Stimulated activated CD8-positive, alpha-beta memory T cell treated with anti-CD3 and anti-CD28 coated beads, Interleukin-2, amount 100 ng/mL, for 48 hours (primary cell): Measurements from ENCODE around the gene CBR4.

Experiments
- DNase-seq, 2 donors: peaks; one replicate each; pipeline ENCODE4 v3.0.0-alpha.2; 2020; ENCODE audit warnings: low read depth in 2 of 2

CBR4 gene

GRCh38 chr4:169033660-169034059 lies 23.6 kb upstream of the CBR4 start:
- DNase-seq: no peak

DNA sequence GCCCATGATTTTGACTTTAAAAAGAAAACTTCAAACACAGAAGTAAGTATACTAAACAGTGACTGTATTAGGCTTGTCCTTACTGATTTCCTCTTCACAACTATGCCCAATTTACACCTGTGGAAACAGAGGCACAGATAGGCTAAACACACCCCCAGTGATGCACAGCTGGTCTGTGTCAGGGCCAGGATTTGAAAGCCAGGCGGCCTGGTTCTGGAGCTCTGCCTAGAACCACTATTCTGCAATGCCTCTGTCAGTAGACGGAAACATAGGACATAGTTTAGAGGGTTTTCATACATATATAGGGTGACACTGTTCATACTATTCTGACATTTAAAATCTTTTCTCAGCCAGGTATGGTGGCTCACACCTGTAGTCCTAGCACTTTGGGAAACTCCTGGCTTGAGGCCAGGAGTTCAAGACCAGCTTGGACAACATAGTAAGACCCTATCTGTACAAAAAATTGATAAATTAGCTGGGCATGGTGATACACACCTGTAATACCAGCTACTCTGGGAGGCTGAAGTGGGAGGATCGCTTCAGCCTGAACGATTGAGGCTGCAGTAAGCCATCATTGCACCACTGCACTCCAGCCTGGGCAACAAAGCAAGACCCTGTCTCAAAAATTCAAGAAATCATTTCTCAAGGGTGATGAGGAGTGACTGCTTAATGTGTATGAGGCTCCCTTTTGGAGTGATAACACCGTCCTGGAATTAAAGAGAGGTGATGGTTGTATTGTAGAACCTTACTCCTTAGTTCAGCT lies 23.0 kb upstream of the CBR4 start:
- DNase-seq: no peak

DNA sequence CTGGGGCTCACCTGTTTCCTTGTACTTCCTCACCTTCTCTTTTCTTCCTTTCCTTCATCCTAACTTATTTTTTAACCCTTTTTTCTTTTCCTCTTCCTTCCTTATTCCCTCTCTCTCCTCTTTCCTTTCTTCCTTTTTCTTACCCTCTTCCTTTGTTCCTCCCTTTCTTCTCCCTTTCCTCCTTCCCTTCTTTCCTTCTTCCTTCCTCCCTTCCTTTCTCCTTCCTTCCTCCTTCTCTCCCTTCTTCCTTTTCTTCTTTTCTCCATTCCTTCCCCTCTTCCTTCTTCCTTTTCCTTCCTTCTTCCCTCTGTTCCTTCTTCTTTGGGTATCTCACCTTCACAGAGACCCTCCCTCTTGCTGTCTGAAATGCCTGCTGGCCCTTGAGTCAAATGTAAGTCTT lies 22.1 kb upstream of the CBR4 start:
- DNase-seq: no peak

GRCh38 chr4:169031392-169031791 lies 21.3 kb upstream of the CBR4 start:
- no peak for DNase-seq

DNA sequence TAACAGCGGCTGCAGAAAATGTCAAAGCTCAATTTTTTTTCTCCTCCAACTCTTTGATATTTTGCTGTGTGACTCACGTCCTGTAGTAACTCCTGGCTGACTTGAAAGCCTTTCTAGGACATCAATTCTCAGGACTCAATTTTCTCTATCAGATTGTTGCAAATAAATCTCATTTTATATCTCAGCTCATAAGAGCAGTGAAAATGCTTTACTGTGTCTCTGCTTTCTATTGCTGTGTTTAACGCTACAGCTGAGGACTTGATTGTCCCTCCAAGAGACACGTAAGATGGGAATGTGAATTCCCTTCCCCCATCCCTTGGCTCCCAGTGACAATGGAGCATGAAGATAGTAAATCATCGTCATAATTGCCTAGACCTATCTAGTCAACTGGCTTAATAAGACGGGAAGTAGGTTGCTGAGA lies 20.5 kb upstream of the CBR4 start:
- DNase-seq: no peak

DNA sequence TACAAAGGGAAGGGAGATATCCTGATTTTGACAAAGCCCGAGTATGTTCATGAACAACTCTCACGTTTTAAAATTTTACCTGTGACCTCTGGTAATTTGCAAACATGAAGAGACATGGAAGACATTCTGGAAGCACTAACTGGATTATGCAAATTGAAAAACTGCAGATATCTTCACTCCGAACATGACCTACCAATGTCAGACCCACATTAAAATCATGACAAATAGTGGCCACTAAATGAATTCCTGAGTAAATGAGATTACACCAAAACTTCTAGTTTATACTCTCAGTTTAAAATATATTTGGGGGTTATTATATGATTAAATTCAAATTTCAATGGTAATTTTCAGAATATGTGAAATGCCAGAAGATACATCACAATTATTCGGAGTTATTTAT lies 19.9 kb upstream of the CBR4 start:
- no peak for DNase-seq

DNA sequence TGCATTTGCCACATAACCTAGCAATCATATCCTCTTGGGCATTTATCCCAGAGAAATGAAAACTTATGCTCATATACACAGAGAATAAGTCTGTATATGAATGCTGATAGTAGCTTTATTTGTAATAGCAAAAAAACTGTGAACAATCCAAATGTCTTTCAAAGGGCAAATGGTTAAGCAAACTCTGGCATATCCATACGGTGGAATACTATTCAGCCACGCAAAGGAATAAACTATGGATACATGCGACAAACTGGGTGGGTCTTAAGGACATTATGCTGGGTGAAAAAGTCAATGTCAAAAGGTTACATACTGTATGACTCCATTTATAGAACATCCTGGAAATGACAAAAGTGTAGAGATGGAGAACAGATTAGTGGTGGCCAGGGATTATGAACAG lies 17.6 kb upstream of the CBR4 start:
- no peak for DNase-seq

- no peak for DNase-seq
Observed at GRCh38 chr4:169025184-169025583, 15.1 kb upstream of the CBR4 start.

DNA sequence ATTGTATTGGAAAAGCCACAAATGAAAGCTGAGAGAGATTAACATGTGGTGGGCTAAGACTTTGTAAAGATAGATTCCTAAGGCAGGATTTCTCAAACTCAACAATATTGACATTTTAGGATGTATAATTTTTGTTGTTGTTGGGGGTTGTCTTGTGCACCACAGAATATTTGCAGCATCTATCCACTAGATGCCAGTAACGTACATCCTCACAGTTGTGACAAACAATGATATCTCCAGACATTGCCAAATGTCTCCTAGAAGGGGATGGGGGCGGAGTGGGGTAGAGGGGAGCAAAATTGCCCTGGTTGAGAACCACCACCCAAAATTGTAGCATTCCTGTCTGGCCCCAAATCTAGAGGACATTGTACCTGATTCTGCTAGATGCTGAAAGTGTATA lies 14.7 kb upstream of the CBR4 start:
- DNase-seq: no peak

DNA sequence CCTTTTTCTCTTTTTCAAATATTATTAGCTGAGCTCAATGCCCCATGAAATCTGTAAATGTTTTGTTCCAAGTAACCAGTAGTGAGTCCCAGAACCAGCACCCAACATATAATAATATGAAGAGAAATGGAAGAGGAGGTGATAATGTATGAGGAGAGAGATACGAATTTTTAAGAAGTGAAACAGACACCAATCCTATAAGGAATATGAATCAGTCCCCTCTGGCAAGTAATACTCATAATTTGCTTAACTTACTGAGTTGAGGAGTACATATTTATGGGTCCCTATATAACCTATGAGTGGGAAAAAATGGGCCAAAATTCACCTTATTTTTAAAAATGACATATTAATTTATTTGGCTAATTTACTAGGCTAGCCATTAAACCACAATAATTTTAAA lies 8.4 kb upstream of the CBR4 start:
- no peak for DNase-seq

GRCh38 chr4:169017971-169018370 lies 7.9 kb upstream of the CBR4 start:
- no peak for DNase-seq

- no peak for DNase-seq
Observed at GRCh38 chr4:169015186-169015623, 5.2 kb upstream of the CBR4 start.

GRCh38 chr4:169014586-169014985 lies 4.5 kb upstream of the CBR4 start:
- no peak for DNase-seq

DNA sequence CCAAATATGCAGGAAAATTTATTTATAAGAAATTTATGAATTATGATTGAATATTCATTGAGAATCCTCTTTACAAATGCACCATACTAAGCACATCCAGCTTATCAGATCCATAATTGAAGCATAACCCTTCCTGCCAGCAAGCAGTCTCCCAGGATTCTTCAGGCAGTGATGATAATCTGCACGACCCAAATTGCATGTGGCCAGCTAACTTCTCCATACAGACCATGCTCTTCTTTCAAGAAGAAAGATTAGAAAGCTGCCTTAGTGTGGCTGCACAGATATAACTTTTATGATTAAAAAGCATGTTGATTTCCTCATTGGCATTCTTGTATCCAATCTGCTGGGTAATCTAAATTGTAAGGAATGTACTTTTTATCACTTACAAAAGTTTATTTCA lies 3.3 kb upstream of the CBR4 start:
- no peak for DNase-seq

- DNase-seq: no peak
Observed at GRCh38 chr4:169012049-169012448, 2.0 kb upstream of the CBR4 start.

DNA sequence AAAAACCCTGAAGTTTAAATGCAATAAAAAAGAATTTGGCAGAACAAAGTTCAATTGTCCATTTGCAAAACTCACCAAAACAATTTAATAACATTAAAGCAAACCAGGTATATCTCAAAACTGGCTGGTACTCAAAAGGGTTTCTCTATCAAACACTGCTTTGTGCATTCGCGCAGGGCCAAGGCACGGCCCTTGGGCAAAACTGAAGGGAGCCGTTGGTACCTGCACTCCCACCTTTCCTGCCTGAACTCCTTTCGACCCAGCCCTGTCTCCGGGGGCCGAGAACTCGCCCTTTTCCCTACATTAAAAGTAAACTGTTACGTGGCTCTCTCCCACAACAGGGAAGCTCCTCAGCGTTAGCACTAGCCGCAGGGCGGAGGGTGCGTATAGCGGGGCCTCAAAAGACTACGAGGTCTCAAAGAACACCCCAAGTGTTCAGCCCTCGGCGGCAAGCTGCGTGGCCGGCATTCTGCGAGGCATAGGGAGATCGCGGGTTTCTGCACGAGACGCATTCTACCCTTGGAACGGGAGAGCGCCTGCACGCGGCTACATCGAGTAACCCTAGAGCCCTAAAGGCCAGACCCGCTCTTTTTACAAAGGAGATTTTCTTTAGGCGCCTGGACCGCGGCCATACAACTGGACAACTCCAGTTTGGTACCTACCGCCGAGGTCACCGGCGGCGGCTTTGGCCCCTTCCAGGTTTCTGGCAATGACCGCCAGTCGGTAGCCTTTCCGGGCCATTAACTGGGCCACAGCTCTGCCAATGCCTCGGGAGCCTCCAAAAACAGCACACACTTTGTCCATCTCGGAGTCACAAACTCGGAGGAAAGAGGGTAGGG lies 550 bp downstream of the CBR4 start:
- DNase-seq: peak; percentile 14 to 37

- DNase-seq: no peak
Observed at GRCh38 chr4:169005453-169006099, 4.5 kb downstream of the CBR4 start.

DNA sequence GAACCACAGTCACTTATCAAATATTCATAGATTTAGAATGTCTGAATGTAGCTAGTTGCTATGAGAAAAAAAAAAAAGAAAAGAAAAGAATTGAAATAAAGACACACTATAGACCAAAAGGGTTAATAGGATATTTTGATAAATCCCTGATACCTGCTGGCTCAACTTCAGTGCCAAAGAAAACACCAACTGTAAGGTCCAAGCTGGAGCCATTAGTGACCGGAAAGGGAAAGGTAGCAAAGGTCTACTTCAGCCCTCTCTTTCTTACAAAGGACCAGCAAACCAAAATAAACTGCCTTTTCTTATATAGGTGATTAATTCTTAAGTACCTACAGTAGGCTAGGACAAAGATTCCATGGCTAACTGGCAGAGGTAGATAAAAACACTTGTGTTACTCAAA lies 9.7 kb downstream of the CBR4 start:
- DNase-seq: no peak

DNA sequence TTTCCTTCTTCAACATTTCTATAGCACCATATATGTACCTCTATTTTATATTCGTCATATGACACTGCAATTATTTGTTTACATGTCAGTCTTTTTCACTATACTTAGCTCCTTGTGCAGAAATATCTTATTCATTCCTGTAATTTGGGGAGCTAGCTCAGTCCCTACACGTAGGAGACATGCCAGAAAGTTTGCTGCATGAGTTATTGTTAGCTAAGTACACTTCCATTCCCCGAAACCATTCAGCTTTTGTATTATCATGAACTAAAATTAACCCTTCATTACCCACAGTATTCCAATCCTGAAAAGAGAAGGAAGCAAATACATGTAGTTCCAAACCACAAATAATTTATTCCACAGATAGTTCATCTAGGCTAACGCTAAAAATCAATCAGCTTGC lies 10.2 kb downstream of the CBR4 start:
- DNase-seq: no peak

DNA sequence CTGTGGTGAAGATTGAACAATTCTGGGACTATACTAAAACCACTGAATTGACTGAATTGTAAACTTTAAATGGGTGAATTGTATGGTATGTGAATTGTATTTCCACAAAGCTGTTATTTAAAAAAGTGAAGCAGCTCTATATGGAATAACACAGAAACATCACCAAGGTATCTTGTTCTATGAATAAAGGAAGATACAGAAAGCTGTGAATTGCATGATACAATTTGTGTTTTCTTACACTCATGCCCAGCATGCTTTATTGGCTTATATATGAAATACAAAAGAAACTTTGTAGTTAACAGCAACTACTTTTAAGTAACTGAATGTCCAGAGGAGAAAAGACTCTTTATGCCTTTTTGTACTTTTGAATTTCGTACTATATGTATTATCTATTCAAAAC lies 11.5 kb downstream of the CBR4 start:
- DNase-seq: no peak

- no peak for DNase-seq
Observed at GRCh38 chr4:168995537-168996295, 14.3 kb downstream of the CBR4 start.

GRCh38 chr4:168994958-168995357 lies 15.1 kb downstream of the CBR4 start:
- DNase-seq: no peak
